Dermis blood vessel endothelial cell (primary cell): ENCODE measurements around the gene MADCAM1. TPM values are rescaled to one million over a fixed set of nuclear protein-coding genes. Genes with fewer than 3 reads are reported as not detected.

Experiments used
- total RNA-seq: library from RNA; depleted of rRNA; stranded (reverse); fragments of >200 nt; gene quantifications from 2 replicates; pipeline ENCODE4 v1.2.3, GENCODE V29; 2014

Gene MADCAM1
- total RNA-seq, 1 donor from 2014 or later, result 0.34 TPM

Other genes starting within 250 kb of the MADCAM1 start
- gene PLPP2, start 205.1 kb upstream of the MADCAM1 start, total RNA-seq, result 14.3 and 25.8 TPM in 2 replicates
- gene MIER2, start 151.7 kb upstream of the MADCAM1 start, total RNA-seq, result 16.5 and 29.0 TPM in 2 replicates
- 1.9 and 5.9 TPM in 2 replicates for gene C2CD4C, start 87.3 kb upstream of the MADCAM1 start, total RNA-seq
- 8.3 and 11.3 TPM in 2 replicates for gene SHC2, start 35.5 kb upstream of the MADCAM1 start, total RNA-seq
- gene TPGS1, start 11.0 kb downstream of the MADCAM1 start, total RNA-seq, result 35.6 and 74.0 TPM in 2 replicates
- 111 and 112 TPM in 2 replicates for gene CDC34, start 35.3 kb downstream of the MADCAM1 start, total RNA-seq
- not detected in 2 replicates for gene GZMM, start 47.6 kb downstream of the MADCAM1 start, total RNA-seq
- 356 and 480 TPM in 2 replicates for gene BSG, start 76.1 kb downstream of the MADCAM1 start, total RNA-seq
- 0.34 and 0.70 TPM in 2 replicates for gene HCN2, start 93.4 kb downstream of the MADCAM1 start, total RNA-seq
- gene POLRMT, start 137.1 kb downstream of the MADCAM1 start, total RNA-seq, result 29.1 and 37.6 TPM in 2 replicates
- not detected in 2 replicates for gene FGF22, start 143.4 kb downstream of the MADCAM1 start, total RNA-seq
- gene RNF126, start 166.7 kb downstream of the MADCAM1 start, total RNA-seq, result 25.0 and 38.8 TPM in 2 replicates
- 7.1 and 8.8 TPM in 2 replicates for gene FSTL3, start 179.9 kb downstream of the MADCAM1 start, total RNA-seq
- not detected in 2 replicates for gene PRSS57, start 199.0 kb downstream of the MADCAM1 start, total RNA-seq
- 56.3 and 109 TPM in 2 replicates for gene PALM, start 212.4 kb downstream of the MADCAM1 start, total RNA-seq